HG03108 (cell line): ENCODE data around the gene LCN9.
"Not testable (repeated sequence)": the region's sequence is repeated elsewhere in the genome, so short reads cannot be mapped to it uniquely, and the experiment has no call there.

Experiments used
- ATAC-seq: cut with Tn5 transposase; IDR thresholded peaks from one replicate; pipeline ENCODE4 v1.9.1; 2021; ENCODE audit warnings: moderate library complexity; ENCODE audit not compliant: unreplicated experiment

LCN9 gene

GRCh38 chr9:135662758-135663450 lies at the start of gene LCN9:
Gene LCN9 (plus strand): TSS chr9:135663309. CDS start chr9:135663322, 13 bp downstream.
- ATAC-seq, result no peak

GRCh38 chr9:135613946-135614805 lies 48.9 kb upstream of the LCN9 start:
- no peak for ATAC-seq

- ATAC-seq, result no peak
These were observed 48.1 kb upstream of the LCN9 start for GRCh38 chr9:135614821-135615665.

GRCh38 chr9:135615666-135616618 lies 47.2 kb upstream of the LCN9 start:
- no peak for ATAC-seq

- ATAC-seq, result no peak
These were observed 46.2 kb upstream of the LCN9 start for GRCh38 chr9:135616619-135617537.

- ATAC-seq, result no peak
These were observed 45.6 kb upstream of the LCN9 start for GRCh38 chr9:135617538-135617900.

GRCh38 chr9:135617991-135618411 lies 45.1 kb upstream of the LCN9 start:
- no peak for ATAC-seq

- no peak for ATAC-seq
These were observed 44.1 kb upstream of the LCN9 start for GRCh38 chr9:135618866-135619598.

- no peak for ATAC-seq
These were observed 43.6 kb upstream of the LCN9 start for GRCh38 chr9:135619599-135619886.

- ATAC-seq, result no peak
These were observed 42.6 kb upstream of the LCN9 start for GRCh38 chr9:135620558-135620957.

GRCh38 chr9:135622415-135623020 lies 40.6 kb upstream of the LCN9 start:
- ATAC-seq, result no peak

GRCh38 chr9:135624282-135624681 lies 38.8 kb upstream of the LCN9 start:
- ATAC-seq, result no peak

- ATAC-seq, result no peak
These were observed 30.3 kb upstream of the LCN9 start for GRCh38 chr9:135632841-135633240.

- not testable (repeated sequence) for ATAC-seq
These were observed 26.1 kb upstream of the LCN9 start for GRCh38 chr9:135636930-135637530.

GRCh38 chr9:135639196-135639595 lies 23.9 kb upstream of the LCN9 start, which contains the start of gene GLT6D1:
Gene GLT6D1 (minus strand): TSS chr9:135639540. CDS start chr9:135639187, 353 bp downstream.
- ATAC-seq, result no peak

- ATAC-seq, result no peak
These were observed 22.1 kb upstream of the LCN9 start for GRCh38 chr9:135641047-135641446.

GRCh38 chr9:135641745-135642144 lies 21.4 kb upstream of the LCN9 start:
- no peak for ATAC-seq
